Neutrophil (primary cell): ENCODE measurements around the gene CBFA2T3.

ENCODE experiments used
- H3K27ac ChIP-seq: fragments of 200-600 bp; sonication (generic); 2 replicates; pipeline ENCODE4 v1.5.1; 2016; ENCODE audit warnings: mild to moderate bottlenecking, moderate library complexity
- H3K27me3 ChIP-seq: fragments of 200-600 bp; sonication (generic); 2 replicates; pipeline ENCODE4 v1.6.0; 2016; ENCODE audit warnings: mild to moderate bottlenecking
- H3K36me3 ChIP-seq: fragments of 200-600 bp; sonication (generic); 2 replicates; pipeline ENCODE4 v1.5.1; 2017
- H3K4me1 ChIP-seq, 2 experiments: fragments of 200-600 bp in 1 of 2; sonication (generic) in 1 of 2; 1 replicate in 1 of 2; 2 replicates in 1 of 2; pipeline versions ENCODE4 v1.5.1 to v1.6.1; 2013 to 2016; ENCODE audit warnings: low read depth in 1 of 2, low read length in 1 of 2, mild to moderate bottlenecking in 1 of 2, moderate library complexity in 1 of 2; ENCODE audit not compliant: control insufficient read depth in 1 of 2, insufficient read depth in 1 of 2
- H3K4me3 ChIP-seq, 2 experiments: fragments of 200-600 bp in 1 of 2; sonication (generic) in 1 of 2; 1 replicate in 1 of 2; 2 replicates in 1 of 2; pipeline ENCODE4 v1.5.1; 2013 to 2016; ENCODE audit warnings: low read depth in 1 of 2, low read length in 1 of 2, mild to moderate bottlenecking in 1 of 2, moderate library complexity in 1 of 2
- H3K9me3 ChIP-seq: fragments of 200-600 bp; sonication (generic); 2 replicates; pipeline ENCODE4 v1.5.1; 2016
- CTCF ChIP-seq: fragments of 200-600 bp; sonication (generic); IDR thresholded peaks from 2 replicates; pipeline ENCODE4 v1.5.1; 2016; ENCODE audit warnings: antibody characterized with exemption

The CBFA2T3 gene

GRCh38 chr16:88888461-88889387 lies 88.3 kb downstream of the CBFA2T3 start:
- no peak overlapping the region for H3K4me3 ChIP-seq
- H3K27ac ChIP-seq = no peak overlapping the region
- TF ChIP-seq CTCF = no peak
- H3K27me3 ChIP-seq = no peaks in the 10 kb centered on the region
- peaks cover 94% of the 10 kb centered on the region for H3K36me3 ChIP-seq
- peaks cover 5% of the 10 kb centered on the region for H3K9me3 ChIP-seq
- no peaks in the 10 kb centered on the region for H3K4me1 ChIP-seq

- no peak overlapping the region for H3K4me3 ChIP-seq
- H3K27ac ChIP-seq = no peak overlapping the region
- no peak for TF ChIP-seq CTCF
- H3K27me3 ChIP-seq = no peaks in the 10 kb centered on the region
- peaks cover 5% of the 10 kb centered on the region for H3K9me3 ChIP-seq
- no peaks in the 10 kb centered on the region for H3K4me1 ChIP-seq
- peaks cover 94% of the 10 kb centered on the region for H3K36me3 ChIP-seq
These were observed 89.0 kb downstream of the CBFA2T3 start for GRCh38 chr16:88888057-88888456.

- H3K27me3 ChIP-seq = no peaks in the 10 kb centered on the region
These were observed 90.0 kb downstream of the CBFA2T3 start for GRCh38 chr16:88886845-88887521.

GRCh38 chr16:88886420-88886844 lies 90.6 kb downstream of the CBFA2T3 start:
- Histone ChIP-seq H3K9me3 (peaks cover 5% of the 10 kb centered on the region), H3K27me3 (no peaks in the 10 kb centered on the region), H3K4me1 (no peaks in the 10 kb centered on the region), H3K36me3 (peaks cover 94% of the 10 kb centered on the region), H3K4me3 (no peak overlapping the region), H3K27ac (no peak overlapping the region)
- no peak for TF ChIP-seq CTCF

More at GRCh38 chr16:88886845-88887521, 90.0 kb downstream of the CBFA2T3 start:
- no peaks in the 10 kb centered on the region for H3K4me1 ChIP-seq
- H3K9me3 ChIP-seq = peaks cover 5% of the 10 kb centered on the region
- H3K27ac ChIP-seq = no peak overlapping the region
- TF ChIP-seq CTCF = no peak
- H3K4me3 ChIP-seq = no peak overlapping the region
- peaks cover 94% of the 10 kb centered on the region for H3K36me3 ChIP-seq

- peaks cover 5% of the 10 kb centered on the region for H3K9me3 ChIP-seq
- peaks cover 94% of the 10 kb centered on the region for H3K36me3 ChIP-seq
- H3K27me3 ChIP-seq = no peaks in the 10 kb centered on the region
- H3K27ac ChIP-seq = no peak overlapping the region
- TF ChIP-seq CTCF = no peak
- H3K4me3 ChIP-seq = no peak overlapping the region
- no peaks in the 10 kb centered on the region for H3K4me1 ChIP-seq
These were observed 91.2 kb downstream of the CBFA2T3 start for GRCh38 chr16:88885693-88886280.
